Stimulated activated naive CD8-positive, alpha-beta T cell treated with anti-CD3 and anti-CD28 coated beads, Interleukin-15, amount 100 ng/mL, for 72 hours (primary cell): ENCODE data around the gene METAP1D.
A peak's percentile ranks its signal among the peaks of the same experiment; 100 is the strongest.

ENCODE experiments used
- ATAC-seq: fragments of 150-1000 bp; cut with Tn5 transposase; 2 replicates; pipeline ENCODE4 v1.10.0; 2021; ENCODE audit warnings: mild to moderate bottlenecking, moderate library complexity
- DNase-seq, 2 donors: peaks; one replicate each; pipeline ENCODE4 v3.0.0; 2021 to 2022
- H3K27ac Mint-ChIP-seq, 2 donors: one replicate each; pipeline ENCODE4 v1.8.0; 2022; ENCODE audit warnings: mild to moderate bottlenecking in 2 of 2, mixed read lengths in 2 of 2, moderate library complexity in 2 of 2
- H3K27me3 Mint-ChIP-seq: one replicate; pipeline ENCODE4 v1.8.0; 2022; ENCODE audit warnings: mixed read lengths
- H3K4me1 Mint-ChIP-seq: one replicate; pipeline ENCODE4 v1.8.0; 2022; ENCODE audit warnings: mild to moderate bottlenecking, mixed read lengths
- H3K4me3 Mint-ChIP-seq, 2 donors: one replicate each; pipeline ENCODE4 v1.8.0; 2022; ENCODE audit warnings: mild to moderate bottlenecking in 2 of 2, mixed read lengths in 2 of 2, moderate library complexity in 1 of 2
- H3K9me3 Mint-ChIP-seq, 2 donors: one replicate each; pipeline ENCODE4 v1.8.0; 2022; ENCODE audit warnings: mixed read lengths in 2 of 2

Gene METAP1D

GRCh38 chr2:172079838-172080640 lies 80.3 kb downstream of the METAP1D start:
- ATAC-seq (no peak), DNase-seq (no peak)
- H3K9me3 Mint-ChIP-seq: no peaks in the 10 kb centered on the region
- H3K4me3 Mint-ChIP-seq: peak overlapping the region in 1 of 2 donors; percentile 24
- no peak overlapping the region for H3K27ac Mint-ChIP-seq
- H3K27me3 Mint-ChIP-seq: peaks cover 100% of the 10 kb centered on the region
- peaks cover 43% of the 10 kb centered on the region for H3K4me1 Mint-ChIP-seq

- Mint-ChIP-seq H3K27me3 (peaks cover 100% of the 10 kb centered on the region), H3K4me3 (no peak overlapping the region), H3K9me3 (no peaks in the 10 kb centered on the region), H3K4me1 (peaks cover 50% of the 10 kb centered on the region), H3K27ac (no peak overlapping the region)
- DNase-seq (no peak), ATAC-seq (no peak)
Measured at GRCh38 chr2:172080641-172081220, 81.0 kb downstream of the METAP1D start.

GRCh38 chr2:172081221-172082022 lies 81.7 kb downstream of the METAP1D start:
- Mint-ChIP-seq H3K9me3 (no peaks in the 10 kb centered on the region), H3K27me3 (peaks cover 100% of the 10 kb centered on the region), H3K27ac (no peak overlapping the region), H3K4me1 (peaks cover 56% of the 10 kb centered on the region), H3K4me3 (no peak overlapping the region)
- no peak for DNase-seq
- ATAC-seq: no peak

- H3K27ac Mint-ChIP-seq: no peak overlapping the region
- H3K27me3 Mint-ChIP-seq: peaks cover 100% of the 10 kb centered on the region
- DNase-seq (no peak), ATAC-seq (no peak)
- H3K9me3 Mint-ChIP-seq: no peaks in the 10 kb centered on the region
- peaks cover 65% of the 10 kb centered on the region for H3K4me1 Mint-ChIP-seq
- peak overlapping the region in 1 of 2 donors; percentile 68 for H3K4me3 Mint-ChIP-seq
Measured at GRCh38 chr2:172082105-172082943, 82.6 kb downstream of the METAP1D start.

GRCh38 chr2:172082944-172083627 lies 83.3 kb downstream of the METAP1D start:
- no peaks in the 10 kb centered on the region for H3K9me3 Mint-ChIP-seq
- peaks cover 100% of the 10 kb centered on the region for H3K27me3 Mint-ChIP-seq
- peak overlapping the region; percentile 81 to 89 for H3K4me3 Mint-ChIP-seq
- ATAC-seq (no peak), DNase-seq (no peak)
- no peak overlapping the region for H3K27ac Mint-ChIP-seq
- peaks cover 73% of the 10 kb centered on the region for H3K4me1 Mint-ChIP-seq

- H3K27ac Mint-ChIP-seq: no peak overlapping the region
- peaks cover 100% of the 10 kb centered on the region for H3K27me3 Mint-ChIP-seq
- peaks cover 80% of the 10 kb centered on the region for H3K4me1 Mint-ChIP-seq
- ATAC-seq (no peak), DNase-seq (no peak)
- peak overlapping the region; percentile 81 to 89 for H3K4me3 Mint-ChIP-seq
- H3K9me3 Mint-ChIP-seq: no peaks in the 10 kb centered on the region
Measured at GRCh38 chr2:172083628-172084394, 84.1 kb downstream of the METAP1D start.

GRCh38 chr2:172084395-172084644 lies 84.6 kb downstream of the METAP1D start:
- Mint-ChIP-seq H3K27me3 (peaks cover 100% of the 10 kb centered on the region), H3K4me1 (peaks cover 80% of the 10 kb centered on the region), H3K4me3 (peak overlapping the region; percentile 81 to 89), H3K9me3 (no peaks in the 10 kb centered on the region), H3K27ac (no peak overlapping the region)
- peak in 1 of 2 donors; percentile 26 for DNase-seq
- ATAC-seq: peak; percentile 13

- peaks cover 83% of the 10 kb centered on the region for H3K4me1 Mint-ChIP-seq
- ATAC-seq (peak; percentile 82), DNase-seq (peak; percentile 60 to 70)
- H3K27ac Mint-ChIP-seq: peak overlapping the region in 1 of 2 donors; percentile 33
- peak overlapping the region; percentile 81 to 89 for H3K4me3 Mint-ChIP-seq
- H3K9me3 Mint-ChIP-seq: no peaks in the 10 kb centered on the region
- peaks cover 100% of the 10 kb centered on the region for H3K27me3 Mint-ChIP-seq
Measured at GRCh38 chr2:172084645-172085459, 85.1 kb downstream of the METAP1D start.

- no peaks in the 10 kb centered on the region for H3K9me3 Mint-ChIP-seq
- H3K4me3 Mint-ChIP-seq: peak within 1 kb of the TSS; percentile 81 to 89
- H3K27me3 Mint-ChIP-seq: peaks cover 100% of the 10 kb centered on the region
- peak within 1 kb of the TSS in 1 of 2 donors; percentile 33 for H3K27ac Mint-ChIP-seq
- ATAC-seq: peak; percentile 3
- peaks cover 83% of the 10 kb centered on the region for H3K4me1 Mint-ChIP-seq
- DNase-seq: peak in 1 of 2 donors; percentile 25
Measured at GRCh38 chr2:172085460-172086159, 85.9 kb downstream of the METAP1D start, which contains the start of gene DLX1. DLX1 (plus strand) TSS chr2:172085507; CDS start chr2:172085678, 171 bp downstream.

- Mint-ChIP-seq H3K4me1 (peaks cover 81% of the 10 kb centered on the region), H3K27ac (peak overlapping the region in 1 of 2 donors; percentile 67), H3K27me3 (peaks cover 100% of the 10 kb centered on the region), H3K9me3 (no peaks in the 10 kb centered on the region), H3K4me3 (peak overlapping the region; percentile 81 to 89)
- ATAC-seq (peak; percentile 69), DNase-seq (peak; percentile 63 to 67)
Measured at GRCh38 chr2:172086241-172087206, 86.8 kb downstream of the METAP1D start.

- H3K27me3 Mint-ChIP-seq: peaks cover 100% of the 10 kb centered on the region
- DNase-seq (no peak), ATAC-seq (no peak)
- H3K27ac Mint-ChIP-seq: peak overlapping the region in 1 of 2 donors; percentile 67
- H3K4me3 Mint-ChIP-seq: peak overlapping the region; percentile 81 to 89
- no peaks in the 10 kb centered on the region for H3K9me3 Mint-ChIP-seq
- peaks cover 78% of the 10 kb centered on the region for H3K4me1 Mint-ChIP-seq
Measured at GRCh38 chr2:172087207-172087779, 87.5 kb downstream of the METAP1D start.
